Upper lobe of right lung (tissue), 1 donor: Measurements from ENCODE around the gene ACSBG1. TPM values are rescaled to one million over a fixed set of nuclear protein-coding genes. Genes with fewer than 3 reads are reported as not detected.

Experiments
- ATAC-seq: fragments of 200-7000 bp; cut with Tn5 transposase; one replicate; pipeline ENCODE4 v1.9.1; 2020; ENCODE audit warnings: mild to moderate bottlenecking, moderate library complexity
- DNase-seq: peaks from one replicate; pipeline ENCODE4 v3.0.0-alpha.2; 2020
- H3K27ac ChIP-seq: fragments of 200-600 bp; one replicate; pipeline ENCODE4 v1.8.0; 2022
- H3K27me3 ChIP-seq: fragments of 200-600 bp; one replicate; pipeline ENCODE4 v1.8.0; 2022; ENCODE audit warnings: mild to moderate bottlenecking
- H3K36me3 ChIP-seq: fragments of 200-600 bp; one replicate; pipeline ENCODE4 v1.8.0; 2022
- H3K4me1 ChIP-seq: fragments of 200-600 bp; one replicate; pipeline ENCODE4 v1.8.0; 2022
- H3K4me3 ChIP-seq: fragments of 200-600 bp; one replicate; pipeline ENCODE4 v1.8.0; 2022; ENCODE audit warnings: mild to moderate bottlenecking
- H3K9me3 ChIP-seq: fragments of 200-600 bp; one replicate; pipeline ENCODE4 v1.8.0; 2022
- CTCF ChIP-seq: fragments of 200-600 bp; IDR thresholded peaks from one replicate; pipeline ENCODE4 v1.8.0; 2022; ENCODE audit warnings: antibody characterized with exemption
- intact Hi-C: fragments of 100-400 bp; cut with DNase I; formaldehyde crosslinking; loops from one replicate; pipeline ENCODE4 v1.11.0; 2022
- long read RNA-seq: library from polyadenylated mRNA; unstranded; transcript quantifications from one replicate; pipeline ENCODE4 v2.0.0, GENCODE V29; 2021
- total RNA-seq: library from RNA; stranded (reverse); fragmentation: NEBNext Ultra II Directional; extraction: Animal tissue kit (Norgen Biotek cat#: 25700); gene quantifications from one replicate; pipeline ENCODE4 v1.2.1, GENCODE V29; 2021
- donor health status: DM: no; HTN: yes; CAD: no; lungs with severe emphysema.

Gene ACSBG1
- total RNA-seq, result not detected
- long read RNA-seq, result 0 reads

- no peak for DNase-seq
These were observed at the start of gene ACSBG1 for GRCh38 chr15:78234515-78235040. ACSBG1 (minus strand) TSS chr15:78234565; CDS start chr15:78234501, 64 bp downstream.

GRCh38 chr15:78282324-78282723 lies 48.0 kb upstream of the ACSBG1 start:
- H3K27me3 ChIP-seq, result no peaks in the 10 kb centered on the region
- no peak for TF ChIP-seq CTCF
- no peaks in the 10 kb centered on the region for H3K9me3 ChIP-seq
- no peak overlapping the region for H3K4me3 ChIP-seq
- H3K4me1 ChIP-seq, result no peaks in the 10 kb centered on the region
- H3K27ac ChIP-seq, result no peak overlapping the region
- intact Hi-C loops, result no loop called here
- DNase-seq (no peak), ATAC-seq (no peak)
- H3K36me3 ChIP-seq, result peaks cover 79% of the 10 kb centered on the region

More at GRCh38 chr15:78234515-78235040, at the start of gene ACSBG1:
- no peak for ATAC-seq
- no peak within 1 kb of the TSS for H3K27ac ChIP-seq
- no peak for TF ChIP-seq CTCF
- H3K27me3 ChIP-seq, result no peaks in the 10 kb centered on the region
- H3K9me3 ChIP-seq, result no peaks in the 10 kb centered on the region
- H3K36me3 ChIP-seq, result no peaks in the 10 kb centered on the region
- no peaks in the 10 kb centered on the region for H3K4me1 ChIP-seq
- intact Hi-C loops, result loop anchor here (5.0 kb wide), 1 partner anchor 122 kb away; no protein-coding TSS in a partner anchor
- no peak within 1 kb of the TSS for H3K4me3 ChIP-seq

- no peaks in the 10 kb centered on the region for H3K9me3 ChIP-seq
- no peaks in the 10 kb centered on the region for H3K27me3 ChIP-seq
- no peaks in the 10 kb centered on the region for H3K4me1 ChIP-seq
- peaks cover 61% of the 10 kb centered on the region for H3K36me3 ChIP-seq
- DNase-seq, result no peak
- H3K27ac ChIP-seq, result no peak overlapping the region
- intact Hi-C loops, result no loop called here
- no peak for TF ChIP-seq CTCF
- no peak for ATAC-seq
- H3K4me3 ChIP-seq, result no peak overlapping the region
These were observed 46.1 kb upstream of the ACSBG1 start for GRCh38 chr15:78280319-78281072.

- no peaks in the 10 kb centered on the region for H3K27me3 ChIP-seq
- H3K4me3 ChIP-seq, result no peak overlapping the region
- H3K4me1 ChIP-seq, result no peaks in the 10 kb centered on the region
- peaks cover 39% of the 10 kb centered on the region for H3K36me3 ChIP-seq
- DNase-seq, result no peak
- H3K9me3 ChIP-seq, result no peaks in the 10 kb centered on the region
- intact Hi-C loops, result no loop called here
- ATAC-seq, result no peak
- no peak for TF ChIP-seq CTCF
- H3K27ac ChIP-seq, result no peak overlapping the region
These were observed 41.9 kb upstream of the ACSBG1 start for GRCh38 chr15:78276064-78276943.

GRCh38 chr15:78274994-78275393 lies 40.6 kb upstream of the ACSBG1 start:
- intact Hi-C loops, result no loop called here
- ATAC-seq, result no peak
- Histone ChIP-seq H3K4me3 (no peak overlapping the region), H3K4me1 (no peaks in the 10 kb centered on the region), H3K27me3 (no peaks in the 10 kb centered on the region), H3K27ac (no peak overlapping the region), H3K36me3 (peaks cover 26% of the 10 kb centered on the region), H3K9me3 (no peaks in the 10 kb centered on the region)
- no peak for DNase-seq
- no peak for TF ChIP-seq CTCF
